Measurements from ENCODE around the gene PAQR9.
A peak's percentile ranks its signal among the peaks of the same experiment; 100 is the strongest.
"Not testable (repeated sequence)": the region's sequence is repeated elsewhere in the genome, so short reads cannot be mapped to it uniquely, and the experiment has no call there.

PAQR9 gene, protein sequence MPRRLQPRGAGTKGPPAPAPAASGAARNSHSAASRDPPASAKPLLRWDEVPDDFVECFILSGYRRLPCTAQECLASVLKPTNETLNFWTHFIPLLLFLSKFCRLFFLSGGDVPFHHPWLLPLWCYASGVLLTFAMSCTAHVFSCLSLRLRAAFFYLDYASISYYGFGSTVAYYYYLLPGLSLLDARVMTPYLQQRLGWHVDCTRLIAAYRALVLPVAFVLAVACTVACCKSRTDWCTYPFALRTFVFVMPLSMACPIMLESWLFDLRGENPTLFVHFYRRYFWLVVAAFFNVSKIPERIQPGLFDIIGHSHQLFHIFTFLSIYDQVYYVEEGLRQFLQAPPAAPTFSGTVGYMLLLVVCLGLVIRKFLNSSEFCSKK
- total RNA-seq, result 0 to 4.5 (median 0) reads per million in 17 experiments

DNA sequence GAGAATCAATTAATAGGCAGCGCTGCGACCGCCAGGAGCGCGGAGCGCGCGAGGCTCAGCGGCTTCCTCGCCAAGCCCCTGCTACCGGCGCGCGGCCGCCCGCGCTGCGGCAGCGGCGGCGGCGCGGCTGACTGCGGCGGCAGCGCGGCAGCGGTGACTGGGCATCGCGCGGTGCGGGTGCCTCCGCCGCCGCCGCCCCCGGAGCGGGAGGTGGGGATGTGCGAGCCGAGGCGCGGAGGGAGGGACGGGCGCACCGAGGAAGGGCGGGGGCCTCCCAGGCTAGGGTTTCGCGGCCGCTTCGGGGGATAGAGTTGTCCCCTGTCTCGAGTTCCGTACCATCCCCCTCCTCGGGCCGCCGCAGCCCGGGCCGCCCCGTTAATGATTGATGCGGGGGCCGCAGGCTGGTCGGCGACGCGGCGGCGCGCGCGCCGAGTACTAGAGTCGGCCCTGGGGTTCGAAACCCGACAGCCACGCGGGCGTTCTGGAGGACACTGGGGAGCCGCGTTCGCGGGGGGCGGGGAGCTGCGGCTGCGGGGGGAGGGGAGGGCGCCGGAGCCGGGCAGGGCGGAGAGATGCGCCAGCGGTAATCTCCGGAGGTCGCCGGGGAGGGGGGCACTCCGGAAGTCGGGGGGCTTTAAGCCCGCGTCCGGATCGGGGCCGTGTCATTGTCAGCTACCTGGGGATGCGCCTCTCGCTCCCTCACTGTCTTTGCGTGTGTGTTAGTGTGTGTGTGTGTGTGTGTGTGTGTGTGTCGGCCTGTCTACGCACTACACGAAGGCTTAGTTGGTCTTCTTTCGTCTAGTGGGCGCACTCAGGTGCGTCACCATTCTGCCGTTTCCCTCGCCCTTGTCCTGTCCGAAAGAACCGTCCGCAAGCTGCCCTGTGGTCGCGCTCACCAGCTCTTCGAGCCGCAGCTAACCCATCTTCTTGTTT is at the start of gene PAQR9:
TSS of gene PAQR9 (minus strand) at position 159 of the 933 bp plus-strand sequence. CDS start 338 bp downstream, outside the sequence.
- DNase-seq, result peak; percentile 11 to 60 (median 26)

DNA sequence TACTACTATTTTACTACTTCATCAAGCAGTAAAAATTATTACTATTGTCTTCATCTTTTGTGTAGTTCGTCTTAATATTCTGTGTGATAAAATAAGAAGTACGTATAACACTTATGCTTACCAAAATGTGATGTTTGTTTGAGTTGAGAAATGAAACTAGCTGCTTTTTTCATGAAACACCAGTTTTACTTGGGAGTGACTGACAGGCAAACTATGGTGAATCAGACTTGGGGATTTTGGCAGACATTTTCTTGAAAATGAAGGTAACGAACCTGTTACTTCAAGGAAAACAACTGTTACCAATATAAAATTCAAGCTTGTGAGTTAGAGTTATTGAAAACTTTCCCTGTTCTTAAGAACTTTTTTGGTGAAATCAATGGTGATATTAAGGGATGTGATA is 48.2 kb upstream of the PAQR9 start:
- no peak for DNase-seq

DNA sequence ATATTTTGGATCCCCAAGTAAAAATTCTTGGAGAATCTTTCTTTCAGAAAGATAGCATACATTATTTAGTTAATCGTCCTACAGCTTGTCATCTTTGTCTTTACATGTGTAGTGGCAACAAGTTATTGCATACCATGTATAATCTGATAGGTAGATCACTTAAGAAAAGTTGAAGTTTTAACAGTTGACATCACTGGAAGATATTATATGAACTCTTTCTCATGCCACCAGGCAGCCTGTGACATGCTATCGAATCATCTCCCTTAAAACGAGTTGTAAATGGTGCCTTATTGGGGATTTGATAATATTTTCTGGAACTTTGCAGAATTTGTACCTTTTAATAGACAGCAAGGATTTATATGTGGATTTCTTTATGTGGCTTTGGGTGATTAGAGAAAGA is 46.5 kb upstream of the PAQR9 start:
- no peak for DNase-seq

DNA sequence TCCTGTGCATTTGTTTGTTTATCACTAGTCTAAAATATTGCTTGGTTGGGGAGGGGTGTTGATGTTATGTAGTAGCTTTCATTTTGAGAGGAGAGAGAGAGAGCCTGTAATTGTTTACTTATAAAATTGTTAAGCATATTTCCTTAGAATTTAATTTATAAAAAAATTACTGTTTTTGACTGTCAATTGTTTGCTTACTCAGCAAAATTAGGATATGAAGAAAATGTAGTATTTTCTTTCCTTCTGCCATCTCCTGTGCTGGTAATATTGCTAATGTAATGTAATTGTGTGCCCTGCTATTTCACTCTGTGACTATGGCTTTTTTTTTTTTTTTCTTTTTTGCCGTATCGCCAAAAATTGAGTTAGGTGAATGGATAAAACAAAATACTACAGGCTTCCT is 41.3 kb upstream of the PAQR9 start:
- no peak for DNase-seq

DNA sequence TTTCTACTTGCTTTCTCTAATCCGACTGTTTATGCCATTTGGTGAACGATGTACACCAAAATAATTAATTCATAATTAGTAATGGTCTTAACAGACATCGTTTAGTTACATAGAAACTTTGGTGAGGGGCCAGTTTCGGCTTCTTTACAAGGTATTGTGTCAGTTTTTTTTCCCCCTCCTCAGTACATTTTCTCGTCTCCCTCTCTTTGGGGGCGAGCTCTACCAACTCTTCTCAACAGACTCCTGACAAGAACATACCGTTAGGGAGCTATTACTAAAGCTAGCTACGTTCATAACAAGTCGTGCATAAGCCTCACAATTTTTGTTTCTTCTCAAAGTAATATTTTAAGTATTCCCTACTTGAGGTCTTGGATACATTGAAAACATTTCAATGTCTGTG is 39.3 kb upstream of the PAQR9 start:
- no peak for DNase-seq

DNA sequence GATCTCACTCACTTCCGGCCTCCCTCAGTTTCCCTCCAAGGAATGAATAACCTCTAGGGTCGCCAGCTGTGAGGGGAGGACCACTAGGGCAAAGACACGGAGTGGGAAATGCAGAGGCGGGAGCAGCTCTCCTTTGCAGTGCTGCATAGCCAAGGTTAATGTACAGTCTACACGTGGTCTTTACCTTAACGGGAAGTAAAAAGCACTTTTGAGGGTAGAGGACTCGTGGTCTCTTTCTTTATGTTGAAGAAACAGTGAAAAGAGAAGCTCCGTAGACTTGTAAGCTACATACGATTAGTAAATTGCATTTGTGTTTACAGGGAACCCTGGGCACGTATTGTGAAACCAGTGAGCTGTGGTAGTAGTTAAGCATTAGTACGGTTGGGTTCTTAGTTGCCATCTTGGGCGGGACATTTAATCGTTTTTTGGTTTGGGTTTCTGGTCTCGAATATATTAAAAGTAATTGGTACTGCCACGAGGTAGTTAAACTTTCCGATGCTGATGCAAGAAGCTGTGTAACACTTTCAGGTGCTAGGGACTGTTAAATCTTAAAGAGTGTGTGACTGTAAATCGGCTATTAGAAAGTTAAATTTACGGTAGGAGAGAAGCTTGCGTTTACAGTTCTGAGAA is 38.7 kb upstream of the PAQR9 start:
- peak; percentile 45 to 66 (median 50) for DNase-seq

DNA sequence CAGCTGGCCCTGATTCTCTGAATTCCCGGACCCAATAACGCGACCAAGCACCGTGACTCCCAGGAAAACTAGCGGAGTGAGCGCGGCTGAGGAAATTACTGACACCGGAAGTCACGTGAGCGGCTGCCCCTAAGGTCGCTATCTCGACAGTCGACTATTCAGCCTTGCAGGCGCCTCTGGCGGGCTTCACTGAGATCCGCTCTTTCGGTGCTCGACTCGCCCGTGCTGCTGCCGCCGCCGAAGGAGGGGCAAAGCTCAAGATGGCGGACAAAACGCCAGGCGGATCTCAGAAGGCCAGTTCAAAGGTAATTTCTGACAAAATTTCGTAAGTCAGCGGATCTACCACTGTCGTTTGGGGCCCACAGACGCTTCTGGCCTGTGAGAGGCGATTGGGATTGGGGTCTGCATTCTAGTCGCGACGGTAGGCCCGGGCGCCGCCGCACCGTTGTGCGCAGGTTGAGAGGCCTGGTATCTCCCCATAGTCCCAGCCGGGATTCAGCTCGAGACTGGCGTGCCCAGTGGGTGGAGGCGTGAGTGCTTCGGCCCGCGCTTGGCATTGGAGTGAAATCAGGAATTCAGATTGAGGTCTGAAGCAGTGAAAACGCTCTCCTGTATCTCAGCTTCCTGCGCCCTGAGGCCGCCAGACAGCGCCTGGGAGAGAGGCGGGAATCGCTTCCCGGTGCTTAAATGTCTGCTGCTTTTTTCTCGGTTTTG is 38.1 kb upstream of the PAQR9 start, which contains the start of gene U2SURP:
TSS of gene U2SURP (plus strand) at position 202 of the 714 bp plus-strand sequence. CDS start at position 261, 59 bp downstream.
- DNase-seq, result peak; percentile 98 to 99 (median 98)

DNA sequence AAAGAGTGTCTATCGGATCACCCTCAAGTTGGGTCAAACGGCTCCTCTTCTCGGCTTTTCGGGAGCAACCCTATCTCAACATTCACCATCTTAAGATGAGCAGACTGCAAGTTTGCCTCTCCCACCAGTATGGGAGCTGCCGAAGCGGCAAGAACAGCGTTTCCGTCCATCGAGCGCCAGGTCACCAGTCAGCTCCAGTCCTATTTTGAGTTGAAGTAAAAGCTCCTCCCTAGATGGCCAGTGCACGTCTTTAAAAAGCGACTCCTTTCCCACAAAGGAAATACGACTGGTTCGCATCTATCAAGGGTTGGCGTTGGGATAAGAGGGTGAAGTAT is 37.5 kb upstream of the PAQR9 start:
- DNase-seq, result peak in 1 of 4 experiments; percentile 83

DNA sequence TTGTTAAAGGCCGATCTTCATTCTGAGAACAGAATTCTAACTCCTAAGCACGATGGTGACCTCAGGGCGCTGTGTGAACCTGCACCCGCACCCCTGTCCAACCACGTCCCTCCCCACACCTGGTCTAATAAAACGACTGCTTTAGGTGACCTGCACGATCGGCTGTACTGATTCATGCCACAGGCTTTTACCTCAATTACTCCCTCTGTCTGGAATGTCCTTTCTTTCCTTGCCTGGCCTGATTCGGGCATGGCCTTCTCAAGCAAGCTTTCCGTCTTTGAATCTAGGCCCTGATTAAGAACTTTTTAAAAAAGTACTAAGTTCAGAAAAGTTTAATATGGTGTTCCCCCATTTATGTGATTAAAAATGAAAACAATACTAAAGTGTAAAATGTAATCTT is 37.1 kb upstream of the PAQR9 start:
- no peak for DNase-seq

DNA sequence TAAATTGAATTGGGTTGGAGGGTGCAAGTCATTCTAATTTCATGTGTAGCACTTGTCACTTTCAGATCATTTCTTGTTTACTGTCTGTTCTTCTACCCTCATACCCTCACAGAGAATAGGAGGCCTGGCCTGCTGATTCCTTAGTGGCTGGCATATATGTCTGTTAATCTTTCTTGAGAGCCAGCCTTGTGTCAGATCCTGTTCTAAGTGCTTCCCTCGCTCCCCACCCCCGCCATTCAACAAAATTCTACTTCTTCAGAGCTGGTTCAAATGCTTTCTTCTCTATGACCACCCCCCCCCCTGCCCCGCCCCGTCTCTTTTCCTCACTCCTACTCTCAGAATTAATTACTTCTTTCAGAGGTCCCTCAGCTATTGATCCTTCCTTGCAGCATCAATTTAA is 36.4 kb upstream of the PAQR9 start:
- DNase-seq, result no peak

DNA sequence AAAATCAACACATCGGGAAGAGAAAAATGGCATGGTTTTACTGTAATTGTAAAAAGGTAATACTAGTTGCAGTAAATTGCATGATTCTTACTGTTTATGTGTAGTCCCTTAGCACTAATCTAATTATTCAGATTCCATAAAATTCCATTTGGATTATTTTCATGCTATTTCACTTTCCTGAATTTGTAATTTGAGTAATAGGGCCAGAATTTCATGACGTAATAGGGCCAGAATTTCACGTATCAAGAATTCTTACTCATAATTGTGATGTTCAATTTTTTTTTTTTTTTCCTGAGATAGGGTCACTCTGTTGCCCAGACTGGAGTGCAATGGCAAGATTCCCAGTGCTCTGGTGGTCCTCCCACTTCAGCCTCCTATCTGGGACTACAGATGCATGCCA is 35.0 kb upstream of the PAQR9 start:
- DNase-seq, result no peak

DNA sequence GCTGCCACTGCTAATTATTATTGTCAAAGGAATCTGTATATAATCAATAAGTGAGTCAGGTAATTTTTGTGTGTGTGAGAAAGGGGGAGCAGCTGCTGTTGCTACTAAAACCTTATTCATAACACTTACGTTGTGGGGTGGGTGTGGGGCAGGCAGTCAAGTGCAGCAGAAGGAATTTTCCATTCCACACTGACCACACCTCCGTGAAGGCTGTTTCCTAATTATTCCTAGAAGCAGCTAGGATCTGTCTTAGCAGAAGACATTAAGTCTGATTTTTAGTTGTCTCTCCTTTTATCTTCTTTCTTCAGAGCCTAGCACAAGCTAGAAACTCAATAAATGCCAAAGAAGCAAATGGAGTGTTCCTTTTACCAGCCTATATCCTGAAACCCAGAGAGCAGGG is 33.9 kb upstream of the PAQR9 start:
- no peak for DNase-seq

DNA sequence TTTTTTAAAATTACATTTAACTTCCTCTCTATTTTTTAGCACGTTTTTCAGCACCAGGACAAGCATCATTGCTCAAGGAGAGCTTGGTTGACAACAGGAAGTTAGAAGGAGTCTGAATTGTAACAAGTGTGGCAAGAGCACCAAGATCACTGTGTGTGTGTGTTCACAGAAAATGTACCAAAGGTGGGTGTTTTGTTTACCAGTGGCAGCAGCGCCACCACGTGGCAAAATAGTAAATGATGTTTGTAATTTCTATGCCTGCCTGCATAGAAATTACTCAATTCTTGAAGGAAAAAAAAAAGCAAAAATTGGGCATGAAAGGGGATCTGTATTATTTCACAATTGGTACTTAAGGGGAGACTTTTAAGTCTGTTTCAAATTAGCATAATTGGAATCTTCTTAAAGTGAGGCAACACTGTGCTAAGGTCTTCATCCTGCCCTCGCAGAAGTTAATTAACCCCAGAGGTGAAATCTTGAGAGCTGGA is 30.5 kb upstream of the PAQR9 start:
- peak; percentile 87 to 92 (median 90) for DNase-seq

DNA sequence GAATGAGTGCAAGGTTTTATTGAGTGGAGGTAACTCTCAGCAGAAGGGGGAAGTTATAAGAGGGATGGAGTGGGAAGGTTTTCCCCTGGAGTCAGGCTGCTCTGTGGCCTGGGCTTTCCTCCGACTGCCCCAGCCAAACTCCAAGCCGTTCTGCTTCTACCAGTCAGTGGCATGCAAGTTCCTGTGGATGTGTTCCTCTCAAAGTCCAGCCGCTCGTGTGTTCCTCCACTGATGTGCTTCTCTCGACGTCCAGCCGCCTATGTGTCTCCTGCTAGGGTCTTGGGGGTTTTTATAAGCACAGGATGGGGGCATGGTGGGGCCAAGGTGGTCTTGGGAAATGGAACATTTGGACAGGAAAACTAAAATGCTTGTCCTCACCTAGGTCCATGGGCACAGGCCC is 28.8 kb upstream of the PAQR9 start:
- DNase-seq, result no peak

DNA sequence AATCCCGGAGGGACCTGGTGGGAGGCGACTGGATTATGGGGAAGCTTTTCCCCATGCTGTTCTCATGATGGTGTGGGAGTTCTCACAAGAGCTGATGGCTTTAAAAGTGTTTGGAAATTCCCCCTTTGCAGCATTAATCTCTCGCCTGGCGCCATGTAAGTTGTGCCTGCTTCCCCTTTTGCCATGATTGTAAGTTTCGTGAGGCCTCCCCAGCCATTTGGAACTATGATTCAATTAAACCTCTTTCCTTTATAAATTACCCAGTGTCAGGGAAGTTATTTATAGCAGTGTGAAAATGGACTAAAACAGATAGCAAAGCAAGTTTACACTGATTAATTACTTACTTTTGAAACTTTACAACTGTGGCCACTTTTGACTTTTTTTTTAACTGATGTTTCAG is 27.2 kb upstream of the PAQR9 start:
- peak; percentile 38 to 64 (median 42) for DNase-seq

DNA sequence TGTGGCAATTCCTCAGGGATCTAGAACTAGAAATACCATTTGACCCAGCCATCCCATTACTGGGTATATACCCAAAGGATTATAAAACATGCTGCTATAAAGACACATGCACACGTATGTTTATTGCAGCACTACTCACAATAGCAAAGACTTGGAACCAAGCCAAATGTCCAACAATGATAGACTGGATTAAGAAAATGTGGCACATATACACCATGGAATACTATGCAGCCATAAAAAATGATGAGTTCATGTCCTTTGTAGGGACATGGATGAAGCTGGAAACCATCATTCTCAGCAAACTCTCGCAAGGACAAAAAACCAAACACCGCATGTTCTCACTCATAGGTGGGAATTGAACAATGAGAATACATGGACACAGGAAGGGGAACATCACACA is 25.4 kb upstream of the PAQR9 start:
- DNase-seq, result not testable (repeated sequence)

DNA sequence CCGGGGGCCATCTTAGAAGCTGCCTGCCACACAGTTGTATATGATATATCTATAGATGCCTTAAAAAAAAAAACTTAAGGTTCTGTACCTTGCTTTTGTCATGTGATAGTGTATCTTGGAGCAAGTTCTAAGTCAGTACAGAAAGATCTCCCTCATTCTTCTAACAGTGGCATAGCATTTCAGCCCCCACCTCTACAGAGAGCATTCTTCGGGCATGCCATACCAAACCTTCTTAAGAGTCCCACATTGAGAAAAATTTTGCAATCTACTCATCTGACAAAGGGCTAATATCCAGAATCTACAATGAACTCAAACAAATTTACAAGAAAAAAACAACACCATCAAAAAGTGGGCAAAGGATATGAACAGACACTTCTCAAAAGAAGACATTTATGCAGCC is 24.7 kb upstream of the PAQR9 start:
- DNase-seq, result not testable (repeated sequence)

DNA sequence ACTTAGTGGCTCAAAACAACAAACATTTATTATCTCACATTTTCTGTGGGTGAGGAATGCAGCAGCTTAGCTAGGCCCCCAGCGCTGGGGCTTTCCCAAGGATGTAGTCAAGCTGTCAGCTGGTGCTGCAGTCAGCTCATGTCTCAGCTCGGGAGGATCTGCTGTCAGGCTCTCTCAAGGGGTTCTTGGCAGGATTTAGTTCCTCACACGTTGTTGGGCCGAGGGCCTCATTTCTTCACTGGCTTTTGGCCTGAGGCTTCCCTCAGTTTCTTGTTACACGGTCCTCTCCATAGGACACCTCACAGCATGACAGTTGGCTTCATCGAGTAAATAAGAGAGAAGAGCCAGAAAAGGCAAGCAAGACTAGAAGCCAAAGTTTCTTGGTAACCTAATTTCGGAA is 24.2 kb upstream of the PAQR9 start:
- peak; percentile 52 to 84 (median 74) for DNase-seq

DNA sequence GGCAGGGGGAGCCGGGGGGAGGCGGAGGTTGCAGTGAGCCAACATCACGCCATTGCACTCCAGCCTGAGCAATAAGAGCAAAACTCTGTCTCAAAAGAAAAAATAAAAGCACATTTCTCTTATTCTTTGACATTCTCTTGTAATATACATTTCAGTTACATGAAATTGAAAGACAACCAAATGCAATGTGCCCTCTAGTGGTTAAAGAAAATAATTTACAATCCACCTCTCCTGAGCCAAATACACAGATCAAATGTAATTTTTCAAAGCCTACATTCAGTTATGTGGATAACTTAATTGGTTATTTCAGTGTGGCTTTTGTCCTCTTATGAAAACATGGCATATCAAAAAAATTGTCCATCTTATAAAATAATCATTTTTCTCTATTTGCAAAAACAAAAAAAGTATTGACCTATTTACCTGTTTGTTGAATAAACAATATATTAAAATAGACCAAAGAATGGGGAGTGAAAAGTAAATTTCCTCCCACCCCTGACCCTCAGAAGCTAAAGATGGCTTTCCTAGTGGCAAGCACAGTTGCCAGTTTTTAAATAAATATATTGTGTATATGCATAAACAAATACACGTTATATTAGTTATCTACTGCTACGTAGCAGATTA is 23.7 kb upstream of the PAQR9 start:
- peak in 2 of 4 experiments; percentile 64 to 81 for DNase-seq

DNA sequence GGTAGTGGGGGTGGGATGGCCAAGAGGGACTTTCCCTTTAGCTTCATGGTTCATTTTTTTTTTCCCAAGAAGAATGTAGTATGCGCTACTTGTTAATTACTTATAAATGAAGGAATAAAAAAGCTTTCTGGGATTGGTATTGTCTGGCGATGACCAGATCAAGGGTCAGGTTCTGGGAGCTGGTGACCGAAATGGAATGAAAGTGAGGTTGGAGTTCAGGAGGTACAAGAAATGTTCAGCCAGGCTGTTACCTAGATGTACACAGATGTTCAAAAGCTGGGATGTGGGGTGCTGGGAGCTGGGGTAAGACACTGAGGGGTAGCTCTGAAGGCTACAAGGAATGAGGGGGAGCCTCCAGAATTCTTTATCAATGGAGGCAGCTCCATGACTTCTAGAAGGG is 20.8 kb upstream of the PAQR9 start:
- no peak for DNase-seq

DNA sequence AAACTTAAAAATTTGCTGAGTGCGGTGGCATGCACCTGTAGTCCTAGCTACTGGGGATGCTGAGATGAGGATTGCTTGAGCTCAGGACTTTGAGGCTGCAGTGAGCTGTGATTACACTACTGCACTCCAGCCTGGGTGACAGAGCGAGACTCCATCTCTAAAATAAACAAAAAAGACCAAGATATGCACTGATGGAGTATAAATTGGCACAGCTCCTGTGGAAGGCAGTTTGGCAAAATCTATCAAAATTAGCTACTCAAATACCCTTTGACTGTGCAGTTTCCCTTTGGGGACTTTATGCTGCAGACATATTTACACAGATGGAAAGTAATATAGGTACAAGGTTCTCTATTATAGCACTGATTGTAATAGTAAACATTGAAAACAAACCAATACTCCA is 19.8 kb upstream of the PAQR9 start:
- no peak for DNase-seq
